Measurements from ENCODE around the gene CDYL2. TPM values are rescaled to one million over a fixed set of nuclear protein-coding genes. Genes with fewer than 3 reads are reported as not detected.

Gene CDYL2
- total RNA-seq, 1 donor from 2014 or later = 1.8 TPM

- Mint-ChIP-seq H3K9me3 (ENCODE audit: unreplicated experiment) (no peaks in the 10 kb centered on the region), H3K27ac (ENCODE audit: unreplicated experiment) (no peak overlapping the region), H3K4me1 (ENCODE audit: unreplicated experiment) (no peaks in the 10 kb centered on the region), H3K4me3 (ENCODE audit: unreplicated experiment) (no peak overlapping the region), H3K27me3 (ENCODE audit: unreplicated experiment) (peaks cover 7% of the 10 kb centered on the region), H3K36me3 (ENCODE audit: unreplicated experiment) (no peaks in the 10 kb centered on the region)
- DNase-seq (ENCODE audit: extremely low spot score, unreplicated experiment) = no peak
- no peak for TF ChIP-seq CTCF (IDR thresholded peaks at IDR 0.05)
Observed at GRCh38 chr16:80812593-80812992, 8.2 kb upstream of the CDYL2 start.

GRCh38 chr16:80809366-80809765 is 5.0 kb upstream of the CDYL2 start:
- Mint-ChIP-seq H3K36me3 (ENCODE audit: unreplicated experiment) (no peaks in the 10 kb centered on the region), H3K4me3 (ENCODE audit: unreplicated experiment) (no peak overlapping the region), H3K9me3 (ENCODE audit: unreplicated experiment) (peaks cover 3% of the 10 kb centered on the region), H3K27ac (ENCODE audit: unreplicated experiment) (no peak overlapping the region), H3K27me3 (ENCODE audit: unreplicated experiment) (peaks cover 10% of the 10 kb centered on the region), H3K4me1 (ENCODE audit: unreplicated experiment) (no peaks in the 10 kb centered on the region)
- no peak for TF ChIP-seq CTCF (IDR thresholded peaks at IDR 0.05)
- no peak for DNase-seq (ENCODE audit: extremely low spot score, unreplicated experiment)

GRCh38 chr16:80807906-80808305 is 3.5 kb upstream of the CDYL2 start:
- no peak for DNase-seq (ENCODE audit: extremely low spot score, unreplicated experiment)
- peaks cover 10% of the 10 kb centered on the region for H3K27me3 Mint-ChIP-seq (ENCODE audit: unreplicated experiment)

GRCh38 chr16:80806927-80807340 is 2.5 kb upstream of the CDYL2 start:
- Mint-ChIP-seq H3K4me3 (ENCODE audit: unreplicated experiment) (no peak overlapping the region), H3K27me3 (ENCODE audit: unreplicated experiment) (peaks cover 18% of the 10 kb centered on the region), H3K27ac (ENCODE audit: unreplicated experiment) (no peak overlapping the region), H3K36me3 (ENCODE audit: unreplicated experiment) (no peaks in the 10 kb centered on the region), H3K9me3 (ENCODE audit: unreplicated experiment) (peaks cover 8% of the 10 kb centered on the region), H3K4me1 (ENCODE audit: unreplicated experiment) (no peaks in the 10 kb centered on the region)
- TF ChIP-seq CTCF (IDR thresholded peaks at IDR 0.05) = no peak
- DNase-seq (ENCODE audit: extremely low spot score, unreplicated experiment) = no peak

More at GRCh38 chr16:80807906-80808305, 3.5 kb upstream of the CDYL2 start:
- no peaks in the 10 kb centered on the region for H3K36me3 Mint-ChIP-seq (ENCODE audit: unreplicated experiment)
- H3K4me1 Mint-ChIP-seq (ENCODE audit: unreplicated experiment) = no peaks in the 10 kb centered on the region
- no peak overlapping the region for H3K4me3 Mint-ChIP-seq (ENCODE audit: unreplicated experiment)
- TF ChIP-seq CTCF (IDR thresholded peaks at IDR 0.05) = no peak
- peaks cover 3% of the 10 kb centered on the region for H3K9me3 Mint-ChIP-seq (ENCODE audit: unreplicated experiment)
- no peak overlapping the region for H3K27ac Mint-ChIP-seq (ENCODE audit: unreplicated experiment)

- no peak for DNase-seq (ENCODE audit: extremely low spot score, unreplicated experiment)
- Mint-ChIP-seq H3K27me3 (ENCODE audit: unreplicated experiment) (peaks cover 19% of the 10 kb centered on the region), H3K9me3 (ENCODE audit: unreplicated experiment) (peaks cover 10% of the 10 kb centered on the region), H3K36me3 (ENCODE audit: unreplicated experiment) (no peaks in the 10 kb centered on the region), H3K4me3 (ENCODE audit: unreplicated experiment) (peak overlapping the region; percentile 24), H3K4me1 (ENCODE audit: unreplicated experiment) (no peaks in the 10 kb centered on the region), H3K27ac (ENCODE audit: unreplicated experiment) (no peak overlapping the region)
- no peak for TF ChIP-seq CTCF (IDR thresholded peaks at IDR 0.05)
Observed at GRCh38 chr16:80806289-80806688, 1.9 kb upstream of the CDYL2 start.

Measured in osteocyte (in vitro differentiated cells).